Aorta (tissue), 5 donors: ENCODE data around the gene CIZ1. TPM values are rescaled to one million over a fixed set of nuclear protein-coding genes. Genes with fewer than 3 reads are reported as not detected.

Source experiments
- ATAC-seq: fragments of 200-7000 bp; cut with Tn5 transposase; one replicate; pipeline ENCODE4 v1.9.1; 2022; ENCODE audit warnings: moderate library complexity; ENCODE audit not compliant: low FRiP score
- DNase-seq, 2 donors: peaks; one replicate each; pipeline ENCODE4 v3.0.0-alpha.2; 2020
- H3K27ac ChIP-seq, 2 donors: one replicate each; pipeline ENCODE4 v1.5.1; 2013; ENCODE audit warnings: low read length in 2 of 2, mild to moderate bottlenecking in 2 of 2, moderate library complexity in 2 of 2, control low read depth in 1 of 2, inconsistent platforms in 1 of 2, low read depth in 1 of 2
- H3K27me3 ChIP-seq, 2 donors: one replicate each; pipeline ENCODE4 v1.6.1; 2013; ENCODE audit warnings: control low read depth in 1 of 2, low read length in 1 of 2, mild to moderate bottlenecking in 1 of 2, moderate library complexity in 1 of 2; ENCODE audit not compliant: insufficient read depth in 2 of 2, control insufficient read depth in 1 of 2
- H3K36me3 ChIP-seq, 2 donors: one replicate each; pipeline ENCODE4 v1.6.1; 2013; ENCODE audit warnings: control low read depth in 1 of 2, low read length in 1 of 2, mild to moderate bottlenecking in 1 of 2; ENCODE audit not compliant: insufficient read depth in 2 of 2, control insufficient read depth in 1 of 2
- H3K4me1 ChIP-seq, 2 donors: one replicate each; pipeline ENCODE4 v1.6.1; 2013; ENCODE audit warnings: low read length in 2 of 2, control low read depth in 1 of 2, mild to moderate bottlenecking in 1 of 2, moderate library complexity in 1 of 2; ENCODE audit not compliant: insufficient read depth in 2 of 2, control insufficient read depth in 1 of 2
- H3K4me3 ChIP-seq, 2 donors: one replicate each; pipeline ENCODE4 v1.5.1; 2013; ENCODE audit warnings: low read length in 2 of 2, control low read depth in 1 of 2, mild to moderate bottlenecking in 1 of 2
- H3K9me3 ChIP-seq: one replicate; pipeline ENCODE4 v1.6.1; 2013; ENCODE audit warnings: mild to moderate bottlenecking, low read length; ENCODE audit not compliant: control insufficient read depth
- WGBS, 2 donors: extraction: QIAGEN DNeasy Blood & Tissue Kit; methylation state at CpG; one replicate each; pipeline ENCODE4 v1.1.7; 2013; 5-methylcytosine and 5-hydroxymethylcytosine counted together
- intact Hi-C, 2 donors: fragments of 100-400 bp; cut with DNase I; formaldehyde crosslinking; loops; one replicate each; pipeline versions ENCODE4 v1.14.2 to v1.15.0; 2022
- polyA plus RNA-seq, 2 donors: library from polyadenylated mRNA; stranded (reverse); fragments of 200-250 nt; gene quantifications; one replicate each; pipeline ENCODE4 v1.2.3, GENCODE V29; 2013
- total RNA-seq, 2 donors: library from RNA; stranded (reverse); fragmentation: NEBNext Ultra II Directional; extraction: Animal tissue kit (Norgen Biotek cat#: 25700); gene quantifications; one replicate each; pipeline ENCODE4 v1.2.1, GENCODE V29; 2021
- donor health status: healthy with polysubstance abuse.
- donor health status: Bipolar disorder and iron deficiency.
- donor health status: DM: no; HTN: no; CAD: no.
- donor health status: DM: no; HTN: no; CAD: no.
- donor health status: DM: yes; HTN: yes; CAD: no.

The CIZ1 gene
- total and polyA plus RNA-seq, 4 donors, result 38.4 to 117 (median 74.7) TPM

DNA sequence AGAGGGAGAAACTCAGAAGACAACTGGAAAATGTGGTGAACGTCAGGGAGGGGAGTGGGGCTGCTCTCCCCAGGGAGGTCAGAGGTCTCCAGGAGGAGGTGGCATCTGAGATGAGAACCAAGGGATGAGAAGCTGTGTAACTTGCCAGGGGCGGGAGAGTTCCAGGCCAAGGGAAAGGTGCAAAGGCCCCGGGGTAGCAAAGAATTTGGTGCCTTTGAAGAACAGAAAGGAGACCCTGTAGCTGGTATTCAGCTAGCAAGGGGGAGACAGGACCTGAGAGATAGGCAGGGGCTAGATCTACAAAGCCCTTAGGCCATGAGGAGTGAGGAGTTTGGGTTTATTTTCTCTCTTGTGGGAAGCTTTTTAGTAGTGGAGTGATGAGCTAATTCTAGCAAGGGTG, 15.1 kb upstream of the CIZ1 start:
- Histone ChIP-seq H3K36me3 (no peaks in the 10 kb centered on the region), H3K27ac (no peak overlapping the region), H3K9me3 (no peaks in the 10 kb centered on the region), H3K4me3 (no peak overlapping the region), H3K4me1 (no peaks in the 10 kb centered on the region), H3K27me3 (no peaks in the 10 kb centered on the region)
- ATAC-seq, result no peak
- WGBS, 2 donors, result 87 to 94% methylated on average over 3 of the region's 3 CpGs
- intact Hi-C loops, result no loop called here
- no peak for DNase-seq

DNA sequence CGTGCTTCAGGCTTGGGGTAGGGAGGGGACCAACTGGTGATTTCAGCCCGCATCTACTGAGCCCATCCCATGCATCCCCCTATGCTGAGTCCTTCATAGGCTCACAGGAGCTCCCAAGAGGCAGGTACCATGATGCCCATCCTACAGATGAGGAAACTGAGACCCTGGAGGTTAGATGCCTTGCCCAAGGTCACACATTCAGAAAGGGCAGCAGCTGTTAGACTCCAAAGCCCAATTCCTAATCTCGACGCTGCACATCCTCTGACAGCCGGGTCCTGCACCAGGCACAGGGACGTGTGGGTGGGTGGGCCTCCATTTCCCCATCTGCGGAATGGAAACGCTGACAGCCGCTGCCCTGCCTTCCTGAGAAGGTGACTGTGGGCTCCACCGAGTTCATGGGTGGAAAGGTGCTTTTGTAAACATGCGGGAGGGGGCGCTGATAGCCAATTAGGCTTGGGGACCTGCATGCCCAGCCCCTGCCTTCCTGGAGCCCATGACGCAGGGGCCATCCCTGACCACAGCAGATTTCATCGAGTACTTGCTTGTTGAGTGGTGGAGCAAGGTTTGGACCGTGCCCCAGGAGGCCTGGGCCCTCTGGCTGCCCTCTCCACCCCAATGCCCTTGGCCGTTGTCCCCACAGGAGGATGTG, 14.0 kb upstream of the CIZ1 start:
- 83 to 86% methylated on average over 16 of the region's 16 CpGs for WGBS, 2 donors
- intact Hi-C loops, result no loop called here
- H3K4me1 ChIP-seq, result no peaks in the 10 kb centered on the region
- H3K36me3 ChIP-seq, result no peaks in the 10 kb centered on the region
- no peaks in the 10 kb centered on the region for H3K9me3 ChIP-seq
- no peak overlapping the region for H3K27ac ChIP-seq
- no peaks in the 10 kb centered on the region for H3K27me3 ChIP-seq
- ATAC-seq (no peak), DNase-seq (no peak)
- no peak overlapping the region for H3K4me3 ChIP-seq

DNA sequence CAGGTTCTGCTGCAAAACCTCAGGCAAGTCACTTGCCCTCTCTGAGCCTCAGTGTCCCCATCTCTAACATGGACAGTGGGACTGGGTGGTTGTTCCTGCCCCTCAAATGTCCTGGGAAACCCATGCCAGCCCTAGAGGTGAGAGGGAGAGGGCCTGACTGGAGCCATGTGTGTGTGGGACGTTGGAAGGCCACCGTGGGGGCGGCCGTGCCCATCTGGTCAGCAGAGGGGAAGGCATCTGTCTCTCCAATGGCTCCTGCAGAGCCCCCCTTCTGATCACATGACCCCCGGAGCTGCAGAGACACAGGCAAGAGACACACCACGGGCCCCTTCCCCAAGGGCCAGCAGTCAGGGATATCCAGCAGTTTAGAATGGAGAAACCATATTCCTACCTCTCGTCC, 13.5 kb upstream of the CIZ1 start:
- ATAC-seq (no peak), DNase-seq (no peak)
- H3K4me1 ChIP-seq, result no peaks in the 10 kb centered on the region
- no peak overlapping the region for H3K4me3 ChIP-seq
- no peak overlapping the region for H3K27ac ChIP-seq
- no peaks in the 10 kb centered on the region for H3K27me3 ChIP-seq
- H3K9me3 ChIP-seq, result no peaks in the 10 kb centered on the region
- intact Hi-C loops, result no loop called here
- H3K36me3 ChIP-seq, result no peaks in the 10 kb centered on the region
- WGBS, 2 donors, result 76 to 81% methylated on average over 7 of the region's 7 CpGs

DNA sequence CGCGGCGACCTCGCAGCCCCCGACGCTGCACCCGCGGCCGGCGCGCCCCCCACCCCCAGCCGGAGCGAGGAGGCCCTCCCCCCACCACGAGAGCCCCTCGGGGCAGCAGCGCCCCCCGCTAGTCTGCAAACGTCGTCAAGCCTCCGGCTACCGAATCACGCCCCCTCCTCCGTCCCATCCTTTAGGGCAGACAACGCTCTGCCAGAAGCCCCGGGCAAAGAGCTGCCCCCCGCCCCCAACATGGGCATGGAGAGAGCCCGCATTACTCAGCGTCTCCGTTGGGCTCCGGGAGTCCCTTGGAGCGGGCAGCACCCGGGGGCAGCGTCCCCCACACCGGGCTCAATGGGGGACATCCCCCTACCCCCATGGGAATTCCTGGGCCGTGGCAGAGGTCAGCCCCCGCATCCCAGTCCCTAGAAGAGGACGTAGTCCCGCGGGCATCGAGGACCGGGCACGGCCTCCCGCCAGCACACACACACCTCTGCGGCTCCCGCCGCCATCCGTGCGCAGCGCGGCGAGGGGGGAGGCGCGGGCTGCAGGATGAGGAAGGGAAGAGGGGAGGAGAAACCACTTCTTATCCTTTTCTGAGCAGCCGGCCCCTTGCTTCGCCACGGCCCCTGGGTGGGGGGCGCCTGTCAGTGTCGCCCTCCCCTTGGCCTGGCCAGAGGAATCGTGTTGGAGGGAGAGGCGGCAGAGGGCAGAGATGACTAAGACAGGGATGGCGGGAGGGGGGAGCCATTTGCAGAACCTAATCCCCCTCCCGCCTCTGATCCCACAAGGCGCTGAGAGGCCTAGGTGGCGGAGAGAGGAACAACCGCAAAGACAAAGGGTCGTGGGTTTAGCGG, 12.6 kb upstream of the CIZ1 start:
- H3K9me3 ChIP-seq, result no peaks in the 10 kb centered on the region
- peak in 1 of 2 donors; percentile 78 for DNase-seq
- peak; percentile 43 for ATAC-seq
- peak overlapping the region; percentile 29 to 38 for H3K4me3 ChIP-seq
- H3K4me1 ChIP-seq, result no peaks in the 10 kb centered on the region
- H3K27ac ChIP-seq, result no peak overlapping the region
- WGBS, 2 donors, result 2 to 3% methylated on average over 38 to 67 of the region's 67 CpGs
- intact Hi-C loops, result no loop called here
- no peaks in the 10 kb centered on the region for H3K27me3 ChIP-seq
- H3K36me3 ChIP-seq, result no peaks in the 10 kb centered on the region

DNA sequence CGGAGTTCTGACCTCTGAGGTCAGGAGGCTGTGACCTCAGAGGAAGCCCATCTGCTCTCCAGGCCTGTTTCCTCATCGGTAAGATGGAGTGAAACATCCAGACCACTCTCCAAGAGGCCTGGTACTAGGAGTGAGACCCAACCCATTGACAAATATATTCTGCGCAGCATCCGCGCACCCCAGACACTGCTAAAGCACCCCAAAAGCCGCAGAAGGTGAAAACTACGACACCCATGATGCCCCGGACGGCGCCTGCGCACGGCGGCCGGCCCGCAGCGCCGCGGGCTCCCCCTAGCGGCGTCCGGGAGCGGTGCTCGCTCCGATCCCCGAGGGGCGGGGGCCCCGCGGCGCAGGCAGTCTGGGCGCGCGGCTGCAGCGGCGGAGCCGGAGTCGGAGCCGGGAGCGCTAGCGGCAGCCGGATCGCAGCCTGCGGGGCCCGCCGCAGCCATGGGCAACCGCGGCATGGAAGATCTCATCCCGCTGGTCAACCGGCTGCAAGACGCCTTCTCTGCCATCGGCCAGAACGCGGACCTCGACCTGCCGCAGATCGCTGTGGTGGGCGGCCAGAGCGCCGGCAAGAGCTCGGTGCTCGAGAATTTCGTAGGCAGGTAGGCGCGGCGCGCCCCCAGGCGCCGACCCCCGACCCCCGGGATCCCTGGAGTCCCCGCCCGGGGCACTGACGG, 11.8 kb upstream of the CIZ1 start, which contains the start of gene DNM1:
TSS of gene DNM1 (plus strand) at position 356 of the 683 bp plus-strand sequence. CDS start at position 448, 92 bp downstream.
- intact Hi-C loops, result no loop called here
- H3K4me1 ChIP-seq, result no peaks in the 10 kb centered on the region
- peak; percentile 92 for ATAC-seq
- no peak within 1 kb of the TSS for H3K27ac ChIP-seq
- no peaks in the 10 kb centered on the region for H3K9me3 ChIP-seq
- peak; percentile 66 to 86 for DNase-seq
- H3K27me3 ChIP-seq, result no peaks in the 10 kb centered on the region
- no peaks in the 10 kb centered on the region for H3K36me3 ChIP-seq
- H3K4me3 ChIP-seq, result peak within 1 kb of the TSS; percentile 29 to 38
- 0 to 1% methylated on average over 42 to 72 of the region's 72 CpGs for WGBS, 2 donors

DNA sequence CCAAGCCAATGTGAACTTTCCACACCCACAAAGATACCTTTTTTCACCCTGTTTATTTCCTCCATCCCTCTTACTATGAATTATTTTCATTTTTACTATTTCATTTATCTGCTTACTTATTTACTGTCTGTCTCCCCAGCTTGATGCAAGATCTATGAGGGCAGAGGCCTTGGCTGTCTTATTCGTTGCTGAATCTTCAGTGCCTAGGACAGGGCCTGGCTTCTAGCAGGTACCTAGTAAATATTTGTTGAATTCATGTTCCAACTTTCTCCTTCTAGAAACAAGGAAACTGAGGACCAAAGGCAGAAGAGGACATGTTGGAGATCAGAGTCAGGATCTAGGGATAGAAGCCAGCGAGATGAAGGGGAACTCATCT, 11.3 kb upstream of the CIZ1 start:
- Histone ChIP-seq H3K4me1 (no peaks in the 10 kb centered on the region), H3K27ac (no peak overlapping the region), H3K9me3 (no peaks in the 10 kb centered on the region), H3K4me3 (no peak overlapping the region), H3K36me3 (no peaks in the 10 kb centered on the region), H3K27me3 (no peaks in the 10 kb centered on the region)
- WGBS, 2 donors, result 8 to 10% methylated on average over 2 of the region's 2 CpGs
- DNase-seq (no peak), ATAC-seq (no peak)
- intact Hi-C loops, result no loop called here

GRCh38 chr9:128201441-128202369, 10.3 kb upstream of the CIZ1 start:
- Histone ChIP-seq H3K27ac (no peak overlapping the region), H3K9me3 (no peaks in the 10 kb centered on the region), H3K36me3 (no peaks in the 10 kb centered on the region), H3K27me3 (no peaks in the 10 kb centered on the region), H3K4me1 (no peaks in the 10 kb centered on the region), H3K4me3 (no peak overlapping the region)
- 86 to 87% methylated on average over 13 of the region's 13 CpGs for WGBS, 2 donors
- intact Hi-C loops, result no loop called here
- DNase-seq, result no peak
- ATAC-seq, result no peak

DNA sequence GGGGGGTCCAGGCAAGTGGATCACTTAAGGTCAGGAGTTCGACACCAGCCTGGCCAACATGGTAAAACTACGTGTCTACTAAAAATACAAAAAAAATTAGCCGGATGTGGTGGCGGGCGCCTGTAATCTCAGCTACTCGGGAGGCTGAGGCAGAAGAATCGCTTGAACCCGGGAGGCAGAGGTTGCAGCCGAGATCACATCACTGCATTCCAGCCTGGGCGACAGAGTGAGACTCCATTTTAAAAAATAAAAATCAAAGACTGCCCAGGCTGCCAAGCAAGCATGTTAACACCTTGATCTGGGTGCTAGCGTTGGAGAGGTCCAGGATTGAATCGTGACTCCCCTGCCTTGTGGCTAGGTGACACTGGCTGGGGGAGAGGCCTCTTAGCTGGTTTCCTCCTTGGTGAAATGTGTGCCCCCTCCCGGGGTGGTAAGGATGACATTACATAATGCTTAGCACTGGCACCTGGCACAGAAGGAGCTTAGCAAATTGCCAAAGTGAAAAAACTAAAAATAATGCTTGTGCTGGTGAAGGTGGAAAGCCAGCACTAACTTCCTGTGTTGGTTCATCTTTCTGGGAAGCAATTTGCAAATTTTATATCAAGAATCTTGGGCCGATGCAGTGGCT, 2.2 kb upstream of the CIZ1 start:
- Histone ChIP-seq H3K4me1 (no peaks in the 10 kb centered on the region), H3K9me3 (no peaks in the 10 kb centered on the region), H3K27me3 (no peaks in the 10 kb centered on the region), H3K36me3 (no peaks in the 10 kb centered on the region), H3K27ac (peak overlapping the region in 1 of 2 donors; percentile 66), H3K4me3 (no peak overlapping the region)
- WGBS, 2 donors, result 70 to 72% methylated on average over 14 of the region's 14 CpGs
- intact Hi-C loops, result no loop called here
- DNase-seq (no peak), ATAC-seq (no peak)
